K562 (cell line): ENCODE measurements around the gene TEX51. TPM values are rescaled to one million over a fixed set of nuclear protein-coding genes. Genes with fewer than 3 reads are reported as not detected.

Experiments used
- ATAC-seq: fragments of 200-7000 bp; cut with Tn5 transposase; 3 replicates; pipeline ENCODE4 v1.9.1; 2020; ENCODE audit warnings: moderate library complexity
- BruUV-seq: library from RNA; stranded (reverse); fragments of 400-500 nt; replicated peaks from 2 replicates; lab custom pipeline; 2021; lab: Mats Ljungman, UMichigan
- CTCF ChIA-PET: fragments of 300-600 bp; formaldehyde crosslinking; extraction: SDS; loops from one replicate; lab custom pipeline; 2021; ENCODE audit warnings: low intra/inter-chr PET ratio; lab: Yijun Ruan, JAX
- POLR2A ChIA-PET: fragments of 300-600, 350-650 bp; sonication (Branson Sonifier 250); formaldehyde crosslinking; extraction: SDS; loops from one replicate; lab custom pipeline; 2021; ENCODE audit warnings: antibody characterized with exemption, inconsistent platforms; lab: Yijun Ruan, JAX
- DNase-seq, 4 experiments: peaks; one replicate each; pipeline versions ENCODE4 v3.0.0 to v3.0.0-alpha.2; 2011 to 2018; ENCODE audit warnings: low spot score in 3 of 4, mixed read lengths in 3 of 4; ENCODE audit errors: extremely low read depth in 1 of 4
- FAIRE-seq: peaks from 2 replicates; lab custom pipeline; 2011; peaks lifted over from hg19 to GRCh38; lab: Jason Lieb, UNC
- H2AFZ ChIP-seq: 2 replicates; pipeline ENCODE4 v1.6.0; 2011; ENCODE audit warnings: low read depth, low read length, control low read depth, inconsistent platforms
- H3K27ac ChIP-seq: fragments of 200-600 bp; 3 replicates; pipeline ENCODE4 v1.8.0; 2011; ENCODE audit warnings: low read depth, mild to moderate bottlenecking, control low read depth, inconsistent platforms, low read length, moderate library complexity, mixed read lengths; ENCODE audit errors: extremely low read depth
- H3K27me3 ChIP-seq, 2 experiments: fragments of 300-600 bp in 1 of 2; 2 replicates in 1 of 2; 3 replicates in 1 of 2; pipeline versions ENCODE4 v1.6.0 to v1.8.0; 2011; ENCODE audit warnings: inconsistent platforms in 2 of 2, low read length in 2 of 2, mild to moderate bottlenecking in 1 of 2, mixed read lengths in 1 of 2, moderate library complexity in 1 of 2; ENCODE audit not compliant: control insufficient read depth in 2 of 2, insufficient read depth in 2 of 2
- H3K36me3 ChIP-seq: fragments of 300-600 bp; 3 replicates; pipeline ENCODE4 v1.8.0; 2011; ENCODE audit warnings: mild to moderate bottlenecking, low read length, inconsistent platforms; ENCODE audit not compliant: control insufficient read depth, insufficient read depth
- H3K4me1 ChIP-seq, 2 experiments: fragments of 200-600 bp in 1 of 2; replicated peaks in 1 of 2; 2 replicates in 1 of 2; 3 replicates in 1 of 2; pipeline versions ENCODE4 v1.5.1 to v1.8.0; 2011; ENCODE audit warnings: inconsistent platforms in 2 of 2, low read length in 2 of 2, mild to moderate bottlenecking in 1 of 2, mixed read lengths in 1 of 2, moderate library complexity in 1 of 2; ENCODE audit not compliant: control insufficient read depth in 2 of 2, insufficient read depth in 2 of 2
- H3K4me2 ChIP-seq: 2 replicates; pipeline ENCODE4 v1.6.1; 2011; ENCODE audit warnings: low read length, control low read depth, inconsistent platforms, mixed read lengths; ENCODE audit not compliant: insufficient read depth
- H3K4me3 ChIP-seq: fragments of 200-600 bp; sonication (generic), shearing (Covaris generic); 2 replicates; pipeline ENCODE4 v1.5.1; 2016; ENCODE audit warnings: control low read depth, inconsistent platforms
- H3K79me2 ChIP-seq: fragments of 200-600 bp; 3 replicates; pipeline ENCODE4 v1.8.0; 2011; ENCODE audit warnings: low read length, inconsistent platforms; ENCODE audit not compliant: control insufficient read depth, insufficient read depth
- H3K9ac ChIP-seq, 2 experiments: 2 replicates each; pipeline versions ENCODE4 v1.6.0 to v1.6.1; 2011; ENCODE audit warnings: low read depth in 2 of 2, low read length in 2 of 2, control low read depth in 1 of 2, inconsistent platforms in 1 of 2, mild to moderate bottlenecking in 1 of 2, mixed read lengths in 1 of 2; ENCODE audit not compliant: insufficient read depth in 1 of 2
- H3K9me1 ChIP-seq: one replicate; pipeline ENCODE4 v1.6.0; 2011; ENCODE audit warnings: inconsistent platforms, mild to moderate bottlenecking, low read length, moderate library complexity; ENCODE audit not compliant: control insufficient read depth, insufficient read depth
- H3K9me3 ChIP-seq: replicated peaks from 2 replicates; pipeline ENCODE4 v1.5.1; 2011; ENCODE audit warnings: low read depth, low read length, inconsistent platforms; ENCODE audit not compliant: control insufficient read depth, insufficient read depth
- H4K20me1 ChIP-seq: replicated peaks from 2 replicates; pipeline ENCODE4 v1.6.1; 2011; ENCODE audit warnings: low read length, inconsistent platforms, mixed read lengths; ENCODE audit not compliant: control insufficient read depth, insufficient read depth
- BDP1 ChIP-seq: IDR thresholded peaks from 3 replicates; pipeline ENCODE4 v1.6.1; 2011; ENCODE audit not compliant: insufficient read length, insufficient read depth
- ERF ChIP-seq: fragments of 450-650 bp; formaldehyde crosslinking; IDR thresholded peaks from 2 replicates; pipeline ENCODE4 v1.4.0; 2020; ENCODE audit warnings: mild to moderate bottlenecking, mixed read lengths
- NRF1 ChIP-seq, 2 experiments: fragments of 450-650 bp; IDR thresholded peaks in 1 of 2; conservative IDR thresholded peaks in 1 of 2; 2 replicates each; pipeline ENCODE4 v1.6.1; 2014; ENCODE audit warnings: mild to moderate bottlenecking in 2 of 2
- RCOR1 ChIP-seq, 2 experiments: IDR thresholded peaks; 2 replicates each; pipeline ENCODE4 v1.6.1; 2012; ENCODE audit warnings: low read depth in 2 of 2, low read length in 2 of 2, borderline replicate concordance in 1 of 2, improper control_type of control experiment in 1 of 2
- ZBTB8A ChIP-seq: fragments of 450-650 bp; IDR thresholded peaks from 2 replicates; pipeline ENCODE4 v1.6.1; 2018; ENCODE audit warnings: mild to moderate bottlenecking, moderate library complexity; ENCODE audit not compliant: partially characterized antibody
- ZC3H8 ChIP-seq: fragments of 450-650 bp; IDR thresholded peaks from 2 replicates; pipeline ENCODE4 v1.6.1; 2017
- ZNF316 ChIP-seq: fragments of 450-650 bp; IDR thresholded peaks from 2 replicates; pipeline ENCODE4 v1.6.1; 2016
- WGBS: fragments of 100-300 bp; shearing (Covaris generic); methylation state at CpG from one replicate; pipeline ENCODE4 v1.1.6; 2016; ENCODE audit warnings: low coverage, mixed read lengths; ENCODE audit not compliant: insufficient coverage; ENCODE audit errors: missing lambda C conversion rate; 5-methylcytosine and 5-hydroxymethylcytosine counted together
- in situ Hi-C: fragments of 300-500 bp; cut with MboI; formaldehyde crosslinking; loops from 4 replicates; pipeline ENCODE4 v1.15.0; 2018; ENCODE audit warnings: inconsistent platforms, mixed read lengths
- intact Hi-C: fragments of 100-400 bp; cut with micrococcal nuclease; formaldehyde crosslinking; loops from 2 replicates; pipeline ENCODE4 v1.14.2; 2022
- polyA plus RNA-seq, 8 experiments: library from polyadenylated mRNA; depleted of rRNA in 4 of 8; stranded (reverse) in 5 of 8; unstranded in 3 of 8; fragments of >200 nt; fragmentation: Nextera tagmentation in 2 of 8; fragmentation: Illumina TruSeq in 1 of 8; extraction: Ambion mirVana in 2 of 8; extraction: Trizol in 1 of 8; gene quantifications; 2 replicates each; pipeline versions ENCODE4 v1.2.1 to v1.2.3, GENCODE V29; 2011 to 2014; ENCODE audit warnings: inconsistent platforms in 1 of 8, missing spikeins in 1 of 8
- total RNA-seq, 7 experiments: library from RNA; depleted of rRNA in 6 of 7; stranded (reverse); fragments of >200 nt in 6 of 7; fragmentation: Illumina TruSeq in 2 of 7; extraction: Trizol in 2 of 7; gene quantifications; 2 replicates each; pipeline versions ENCODE4 v1.2.1 to v1.2.3, GENCODE V29; 2011 to 2021; ENCODE audit warnings: low replicate concordance in 1 of 7
- TF ChIP-seq, protein P1 (sequence below): sonication (generic); formaldehyde crosslinking; IDR thresholded peaks from 2 replicates; pipeline ENCODE4 v1.8.0; 2022; ENCODE audit warnings: missing genetic modification reagents, mild to moderate bottlenecking, borderline replicate concordance
- TF ChIP-seq, protein P2 (sequence below): fragments of 450-650 bp; IDR thresholded peaks from 2 replicates; pipeline ENCODE4 v1.6.1; 2016; ENCODE audit warnings: missing biosample characterization, missing genetic modification characterization
- TF ChIP-seq, protein P3 (sequence below): fragments of 250-450 bp; sonication (Bioruptor Pico); IDR thresholded peaks from 2 replicates; pipeline ENCODE4 v1.4.0; 2020
- TF ChIP-seq, protein P4 (sequence below): sonication (generic); formaldehyde crosslinking; IDR thresholded peaks from 2 replicates; pipeline ENCODE4 v1.8.0; 2023; ENCODE audit warnings: mild to moderate bottlenecking, missing genetic modification reagents
- TF ChIP-seq, protein P5 (sequence below): fragments of 450-650 bp; IDR thresholded peaks from 2 replicates; pipeline ENCODE4 v1.6.1; 2018; ENCODE audit warnings: mild to moderate bottlenecking, low read depth; ENCODE audit not compliant: partially characterized antibody
- TF ChIP-seq, protein P6 (sequence below): fragments of 450-650 bp; IDR thresholded peaks from 2 replicates; pipeline ENCODE4 v1.6.1; 2017; ENCODE audit warnings: mild to moderate bottlenecking, moderate library complexity
- TF ChIP-seq, protein P7 (sequence below): sonication (generic); formaldehyde crosslinking; IDR thresholded peaks from 2 replicates; pipeline ENCODE4 v1.9.0; 2022; ENCODE audit warnings: mild to moderate bottlenecking, missing genetic modification reagents

Gene TEX51
- total and polyA plus RNA-seq, 9 of the 15 experiments (the other 6 are each of a cell fraction or from before 2014, with no cell fraction given): not detected

DNA sequence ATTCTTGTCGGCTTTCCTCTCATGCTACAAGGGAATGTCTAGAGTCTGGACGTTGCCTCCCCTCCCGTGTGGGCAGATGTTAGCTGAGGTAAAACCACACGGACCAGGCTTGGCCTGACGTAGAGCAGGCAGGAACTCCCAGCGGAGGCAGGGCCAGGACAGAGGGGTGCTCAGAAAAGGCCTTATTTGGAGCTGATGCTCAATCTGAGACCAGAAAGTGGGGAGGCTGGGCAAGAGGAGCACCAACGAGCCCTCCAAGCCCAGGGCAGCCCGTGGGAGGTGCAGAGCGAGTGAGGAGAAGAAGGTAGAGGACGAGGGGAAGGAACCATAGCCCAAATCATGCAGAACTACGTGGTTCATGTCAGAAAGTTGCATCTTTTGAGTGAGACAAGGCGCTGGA is 9.0 kb downstream of the TEX51 start:
- intact Hi-C loops: no loop called here
- TF ChIP-seq ZBTB8A (no peak), ERF (CRISPR knock-in tag) (no peak), ZNF316 (no peak), ZC3H8 (no peak), NRF1 (conservative IDR thresholded peaks at IDR 0.05 in 1 of 2, IDR thresholded peaks at IDR 0.05 in 1 of 2) (no peak), BDP1 (no peak), RCOR1 (IDR thresholded peaks at IDR 0.05; ENCODE audit: borderline replicate concordance in 1 of 2, low read depth in 2 of 2, low read length in 2 of 2) (no peak)
- TF ChIP-seq, protein P1, sequence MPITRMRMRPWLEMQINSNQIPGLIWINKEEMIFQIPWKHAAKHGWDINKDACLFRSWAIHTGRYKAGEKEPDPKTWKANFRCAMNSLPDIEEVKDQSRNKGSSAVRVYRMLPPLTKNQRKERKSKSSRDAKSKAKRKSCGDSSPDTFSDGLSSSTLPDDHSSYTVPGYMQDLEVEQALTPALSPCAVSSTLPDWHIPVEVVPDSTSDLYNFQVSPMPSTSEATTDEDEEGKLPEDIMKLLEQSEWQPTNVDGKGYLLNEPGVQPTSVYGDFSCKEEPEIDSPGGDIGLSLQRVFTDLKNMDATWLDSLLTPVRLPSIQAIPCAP (CRISPR knock-in tag): no peak
- TF ChIP-seq, protein P2, sequence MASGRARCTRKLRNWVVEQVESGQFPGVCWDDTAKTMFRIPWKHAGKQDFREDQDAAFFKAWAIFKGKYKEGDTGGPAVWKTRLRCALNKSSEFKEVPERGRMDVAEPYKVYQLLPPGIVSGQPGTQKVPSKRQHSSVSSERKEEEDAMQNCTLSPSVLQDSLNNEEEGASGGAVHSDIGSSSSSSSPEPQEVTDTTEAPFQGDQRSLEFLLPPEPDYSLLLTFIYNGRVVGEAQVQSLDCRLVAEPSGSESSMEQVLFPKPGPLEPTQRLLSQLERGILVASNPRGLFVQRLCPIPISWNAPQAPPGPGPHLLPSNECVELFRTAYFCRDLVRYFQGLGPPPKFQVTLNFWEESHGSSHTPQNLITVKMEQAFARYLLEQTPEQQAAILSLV: no peak
- TF ChIP-seq, protein P3, sequence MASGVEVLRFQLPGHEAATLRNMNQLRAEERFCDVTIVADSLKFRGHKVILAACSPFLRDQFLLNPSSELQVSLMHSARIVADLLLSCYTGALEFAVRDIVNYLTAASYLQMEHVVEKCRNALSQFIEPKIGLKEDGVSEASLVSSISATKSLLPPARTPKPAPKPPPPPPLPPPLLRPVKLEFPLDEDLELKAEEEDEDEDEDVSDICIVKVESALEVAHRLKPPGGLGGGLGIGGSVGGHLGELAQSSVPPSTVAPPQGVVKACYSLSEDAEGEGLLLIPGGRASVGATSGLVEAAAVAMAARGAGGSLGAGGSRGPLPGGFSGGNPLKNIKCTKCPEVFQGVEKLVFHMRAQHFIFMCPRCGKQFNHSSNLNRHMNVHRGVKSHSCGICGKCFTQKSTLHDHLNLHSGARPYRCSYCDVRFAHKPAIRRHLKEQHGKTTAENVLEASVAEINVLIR: no peak
- TF ChIP-seq, protein P4, sequence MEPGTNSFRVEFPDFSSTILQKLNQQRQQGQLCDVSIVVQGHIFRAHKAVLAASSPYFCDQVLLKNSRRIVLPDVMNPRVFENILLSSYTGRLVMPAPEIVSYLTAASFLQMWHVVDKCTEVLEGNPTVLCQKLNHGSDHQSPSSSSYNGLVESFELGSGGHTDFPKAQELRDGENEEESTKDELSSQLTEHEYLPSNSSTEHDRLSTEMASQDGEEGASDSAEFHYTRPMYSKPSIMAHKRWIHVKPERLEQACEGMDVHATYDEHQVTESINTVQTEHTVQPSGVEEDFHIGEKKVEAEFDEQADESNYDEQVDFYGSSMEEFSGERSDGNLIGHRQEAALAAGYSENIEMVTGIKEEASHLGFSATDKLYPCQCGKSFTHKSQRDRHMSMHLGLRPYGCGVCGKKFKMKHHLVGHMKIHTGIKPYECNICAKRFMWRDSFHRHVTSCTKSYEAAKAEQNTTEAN (CRISPR knock-in tag): no peak
- TF ChIP-seq, protein P5, sequence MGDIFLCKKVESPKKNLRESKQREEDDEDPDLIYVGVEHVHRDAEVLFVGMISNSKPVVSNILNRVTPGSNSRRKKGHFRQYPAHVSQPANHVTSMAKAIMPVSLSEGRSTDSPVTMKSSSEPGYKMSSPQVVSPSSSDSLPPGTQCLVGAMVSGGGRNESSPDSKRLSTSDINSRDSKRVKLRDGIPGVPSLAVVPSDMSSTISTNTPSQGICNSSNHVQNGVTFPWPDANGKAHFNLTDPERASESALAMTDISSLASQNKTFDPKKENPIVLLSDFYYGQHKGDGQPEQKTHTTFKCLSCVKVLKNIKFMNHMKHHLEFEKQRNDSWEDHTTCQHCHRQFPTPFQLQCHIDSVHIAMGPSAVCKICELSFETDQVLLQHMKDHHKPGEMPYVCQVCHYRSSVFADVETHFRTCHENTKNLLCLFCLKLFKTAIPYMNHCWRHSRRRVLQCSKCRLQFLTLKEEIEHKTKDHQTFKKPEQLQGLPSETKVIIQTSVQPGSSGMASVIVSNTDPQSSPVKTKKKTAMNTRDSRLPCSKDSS: no peak
- TF ChIP-seq, protein P6, sequence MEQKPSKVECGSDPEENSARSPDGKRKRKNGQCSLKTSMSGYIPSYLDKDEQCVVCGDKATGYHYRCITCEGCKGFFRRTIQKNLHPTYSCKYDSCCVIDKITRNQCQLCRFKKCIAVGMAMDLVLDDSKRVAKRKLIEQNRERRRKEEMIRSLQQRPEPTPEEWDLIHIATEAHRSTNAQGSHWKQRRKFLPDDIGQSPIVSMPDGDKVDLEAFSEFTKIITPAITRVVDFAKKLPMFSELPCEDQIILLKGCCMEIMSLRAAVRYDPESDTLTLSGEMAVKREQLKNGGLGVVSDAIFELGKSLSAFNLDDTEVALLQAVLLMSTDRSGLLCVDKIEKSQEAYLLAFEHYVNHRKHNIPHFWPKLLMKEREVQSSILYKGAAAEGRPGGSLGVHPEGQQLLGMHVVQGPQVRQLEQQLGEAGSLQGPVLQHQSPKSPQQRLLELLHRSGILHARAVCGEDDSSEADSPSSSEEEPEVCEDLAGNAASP: no peak
- TF ChIP-seq, protein P7, sequence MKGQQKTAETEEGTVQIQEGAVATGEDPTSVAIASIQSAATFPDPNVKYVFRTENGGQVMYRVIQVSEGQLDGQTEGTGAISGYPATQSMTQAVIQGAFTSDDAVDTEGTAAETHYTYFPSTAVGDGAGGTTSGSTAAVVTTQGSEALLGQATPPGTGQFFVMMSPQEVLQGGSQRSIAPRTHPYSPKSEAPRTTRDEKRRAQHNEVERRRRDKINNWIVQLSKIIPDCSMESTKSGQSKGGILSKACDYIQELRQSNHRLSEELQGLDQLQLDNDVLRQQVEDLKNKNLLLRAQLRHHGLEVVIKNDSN (CRISPR knock-in tag): no peak

More for the DNA sequence above, 9.0 kb downstream of the TEX51 start:
- Histone ChIP-seq H3K9me1 (no peaks in the 10 kb centered on the region), H4K20me1 (no peaks in the 10 kb centered on the region), H3K27me3 (peaks cover 7 to 30% of the 10 kb centered on the region in 2 experiments; a peak in 3 of 5 replicates), H3K4me2 (no peak overlapping the region), H3K36me3 (no peaks in the 10 kb centered on the region), H2AFZ (no peak overlapping the region), H3K4me1 (no peaks in the 10 kb centered on the region), H3K27ac (no peak overlapping the region), H3K79me2 (no peaks in the 10 kb centered on the region), H3K9ac (no peak overlapping the region), H3K4me3 (no peak overlapping the region), H3K9me3 (no peaks in the 10 kb centered on the region)
- ATAC-seq: no peak
- in situ Hi-C loops: no loop called here
- DNase-seq: no peak
- 0% methylated on average over 12 of the region's 12 CpGs for WGBS
- ChIA-PET CTCF (no interaction called here), POLR2A (no interaction called here)
- FAIRE-seq: no peak
- no TSS peak for BruUV-seq
